H1 (cell line): Measurements from ENCODE around the gene CPXM1. TPM values are rescaled to one million over a fixed set of nuclear protein-coding genes. Genes with fewer than 3 reads are reported as not detected.

Experiments
- CHD7 ChIP-seq: fragments of 300-600 bp; sonication (generic); IDR thresholded peaks from 2 replicates; pipeline ENCODE4 v1.7.1; 2012; ENCODE audit warnings: low read length, moderate library complexity, mild to moderate bottlenecking, inconsistent platforms; ENCODE audit not compliant: insufficient replicate concordance
- KDM1A ChIP-seq: fragments of 200-600, 300-600 bp; sonication (generic); IDR thresholded peaks from 2 replicates; pipeline ENCODE4 v1.7.1; 2016; ENCODE audit warnings: mild to moderate bottlenecking, low read length, borderline replicate concordance
- NRF1 ChIP-seq: IDR thresholded peaks from 2 replicates; pipeline ENCODE4 v1.6.1; 2011; ENCODE audit warnings: mild to moderate bottlenecking, low read depth, low read length, improper control_type of control experiment
- POLR2A ChIP-seq, 2 experiments: IDR thresholded peaks; 1 replicate in 1 of 2; 2 replicates in 1 of 2; pipeline ENCODE4 v1.6.1; 2011; ENCODE audit warnings: low read depth in 2 of 2, low read length in 2 of 2, mild to moderate bottlenecking in 2 of 2; ENCODE audit errors: control extremely low read depth in 1 of 2
- SAP30 ChIP-seq: fragments of 300-600 bp; sonication (generic); IDR thresholded peaks from 2 replicates; pipeline ENCODE4 v1.7.1; 2012; ENCODE audit warnings: low read length, moderate library complexity, mild to moderate bottlenecking, inconsistent platforms; ENCODE audit not compliant: insufficient read depth, insufficient replicate concordance
- SP4 ChIP-seq: IDR thresholded peaks from 2 replicates; pipeline ENCODE4 v1.6.1; 2012; ENCODE audit warnings: low read length, inconsistent platforms
- polyA plus RNA-seq, 7 experiments: library from polyadenylated mRNA; depleted of rRNA in 3 of 7; stranded (reverse) in 5 of 7; unstranded in 2 of 7; fragments of >200 nt in 5 of 7; fragments of 200-250 nt in 2 of 7; gene quantifications; 1 replicate in 5 of 7; 2 replicates in 1 of 7; 4 replicates in 1 of 7; pipeline versions ENCODE4 v1.2.1 to v1.2.3, GENCODE V29; 2011 to 2013; ENCODE audit warnings: missing spikeins in 2 of 7, mixed read lengths in 2 of 7
- total RNA-seq: library from RNA; stranded (reverse); fragmentation: NEBNext Ultra II Directional; extraction: Animal tissue kit (Norgen Biotek cat#: 25700); gene quantifications from 2 replicates; pipeline ENCODE4 v1.2.1, GENCODE V29; 2021
- TF ChIP-seq, protein P1 (sequence below): IDR thresholded peaks from 2 replicates; pipeline ENCODE4 v1.6.1; 2012; ENCODE audit warnings: inconsistent platforms

The CPXM1 gene
- total and polyA plus RNA-seq, 2 of the 8 experiments (the other 6 are each of a cell fraction or from before 2014, with no cell fraction given) = 31.3 to 81.9 TPM

GRCh38 chr20:2794866-2795447 is 5.5 kb downstream of the CPXM1 start (continued):
- TF ChIP-seq CHD7 (no peak), SAP30 (no peak), NRF1 (no peak), KDM1A (no peak), POLR2A (IDR thresholded peaks at IDR 0.05; ENCODE audit: control extremely low read depth in 1 of 2, low read depth in 2 of 2, low read length in 2 of 2) (no peak), SP4 (no peak)
- TF ChIP-seq, protein P1, sequence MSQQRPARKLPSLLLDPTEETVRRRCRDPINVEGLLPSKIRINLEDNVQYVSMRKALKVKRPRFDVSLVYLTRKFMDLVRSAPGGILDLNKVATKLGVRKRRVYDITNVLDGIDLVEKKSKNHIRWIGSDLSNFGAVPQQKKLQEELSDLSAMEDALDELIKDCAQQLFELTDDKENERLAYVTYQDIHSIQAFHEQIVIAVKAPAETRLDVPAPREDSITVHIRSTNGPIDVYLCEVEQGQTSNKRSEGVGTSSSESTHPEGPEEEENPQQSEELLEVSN = no peak
